ENCODE results near the gene WDR5. TPM values are rescaled to one million over a fixed set of nuclear protein-coding genes. Genes with fewer than 3 reads are reported as not detected.

WDR5 gene
- total RNA-seq, 1 experiment from 2014 or later = 76.4 TPM

DNA sequence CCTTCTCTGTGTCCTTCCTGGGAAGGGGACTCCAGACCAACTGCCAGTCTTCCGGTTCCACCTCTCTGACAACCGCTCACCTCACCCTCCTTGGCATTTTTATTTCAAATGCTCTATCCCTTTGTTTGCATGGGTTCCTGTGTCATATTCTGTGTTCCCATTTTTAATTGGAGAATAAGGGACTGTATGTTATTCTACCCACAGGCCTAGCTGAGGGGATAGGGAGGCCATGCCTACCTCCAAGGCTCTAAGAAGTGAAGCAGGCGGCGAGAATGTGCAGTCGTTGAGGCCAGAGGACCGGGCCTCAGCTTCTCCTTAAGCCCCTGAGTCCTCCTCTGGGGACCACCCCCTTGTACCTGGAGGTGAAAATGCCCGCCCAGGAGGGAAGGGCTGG lies 936 bp upstream of the WDR5 start:
- Histone ChIP-seq H3K27ac (ENCODE audit: low read depth, low read length, poor library complexity, severe bottlenecking) (peak overlapping the region; percentile 98), H3K36me3 (ENCODE audit: insufficient read depth, low read length, poor library complexity, severe bottlenecking) (peaks cover 12% of the 10 kb centered on the region), H3K4me3 (ENCODE audit: low read depth, low read length, poor library complexity, severe bottlenecking) (peak overlapping the region; percentile 100), H3K27me3 (replicated peaks; ENCODE audit: insufficient read depth, low read depth, low read length, poor library complexity) (no peaks in the 10 kb centered on the region), H3K9me3 (ENCODE audit: low read depth, low read length, poor library complexity, severe bottlenecking) (no peaks in the 10 kb centered on the region), H3K4me1 (ENCODE audit: insufficient read depth, low read length, poor library complexity, severe bottlenecking) (peaks cover 36% of the 10 kb centered on the region)
- CTCF ChIA-PET = no interaction called here
- TF ChIP-seq EZH2 (IDR thresholded peaks at IDR 0.05; ENCODE audit: borderline replicate concordance, low read depth, low read length, poor library complexity, severe bottlenecking) = no peak
- TF ChIP-seq, protein P1, sequence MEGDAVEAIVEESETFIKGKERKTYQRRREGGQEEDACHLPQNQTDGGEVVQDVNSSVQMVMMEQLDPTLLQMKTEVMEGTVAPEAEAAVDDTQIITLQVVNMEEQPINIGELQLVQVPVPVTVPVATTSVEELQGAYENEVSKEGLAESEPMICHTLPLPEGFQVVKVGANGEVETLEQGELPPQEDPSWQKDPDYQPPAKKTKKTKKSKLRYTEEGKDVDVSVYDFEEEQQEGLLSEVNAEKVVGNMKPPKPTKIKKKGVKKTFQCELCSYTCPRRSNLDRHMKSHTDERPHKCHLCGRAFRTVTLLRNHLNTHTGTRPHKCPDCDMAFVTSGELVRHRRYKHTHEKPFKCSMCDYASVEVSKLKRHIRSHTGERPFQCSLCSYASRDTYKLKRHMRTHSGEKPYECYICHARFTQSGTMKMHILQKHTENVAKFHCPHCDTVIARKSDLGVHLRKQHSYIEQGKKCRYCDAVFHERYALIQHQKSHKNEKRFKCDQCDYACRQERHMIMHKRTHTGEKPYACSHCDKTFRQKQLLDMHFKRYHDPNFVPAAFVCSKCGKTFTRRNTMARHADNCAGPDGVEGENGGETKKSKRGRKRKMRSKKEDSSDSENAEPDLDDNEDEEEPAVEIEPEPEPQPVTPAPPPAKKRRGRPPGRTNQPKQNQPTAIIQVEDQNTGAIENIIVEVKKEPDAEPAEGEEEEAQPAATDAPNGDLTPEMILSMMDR (conservative IDR thresholded peaks at IDR 0.05; ENCODE audit: low read depth, low read length) = no peak
- intact Hi-C loops (cut with micrococcal nuclease; ENCODE audit: unreplicated experiment) = no loop called here
- POLR2A ChIA-PET (ENCODE audit: low non-redundant PET) = no interaction called here
- no TSS peak for BruUV-seq (replicated peaks)
- no peak for DNase-seq (ENCODE audit: low spot score)

DNA sequence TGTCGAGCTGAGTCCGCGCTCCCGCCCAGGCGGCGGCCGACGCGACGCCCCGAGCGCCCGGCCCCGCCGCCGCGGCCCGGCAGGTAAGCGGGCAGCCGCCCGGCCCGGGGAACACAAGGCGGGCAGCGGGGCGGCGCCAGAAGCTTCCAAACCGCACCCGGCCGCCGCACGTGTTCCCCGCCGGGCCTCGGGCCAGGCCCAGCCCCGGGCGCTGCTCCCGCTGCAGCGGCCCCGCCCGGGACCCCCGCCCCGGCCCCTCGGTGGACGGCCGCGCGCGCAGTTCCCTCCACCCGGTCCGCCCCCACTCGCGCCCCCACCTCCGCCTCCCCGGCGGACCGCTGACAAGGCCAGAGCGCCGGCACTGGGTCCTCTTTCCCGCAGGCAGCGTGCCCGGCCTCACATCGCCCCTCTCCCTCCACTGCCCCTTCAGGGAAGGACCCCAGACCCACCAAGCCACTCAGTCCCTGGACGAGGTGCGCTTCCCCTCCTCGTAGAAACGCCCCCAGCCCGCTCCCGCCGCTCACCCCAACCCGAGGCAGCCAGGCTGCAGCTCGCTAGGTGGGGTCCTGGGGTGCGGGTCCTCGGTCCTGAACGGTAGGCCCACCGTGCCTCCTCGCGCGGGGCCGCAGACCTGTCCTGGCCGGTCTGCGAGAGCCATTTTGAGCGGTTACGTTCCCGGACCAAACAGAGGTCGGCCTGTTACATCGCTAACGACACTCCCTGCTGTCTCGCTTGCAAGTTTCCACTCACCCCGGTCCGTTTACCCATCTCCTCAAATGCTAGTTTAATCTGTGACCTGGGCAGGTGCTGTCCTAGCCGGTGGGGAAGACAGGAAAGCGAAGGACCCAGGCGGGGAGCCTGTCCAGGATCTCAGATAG lies 475 bp downstream of the WDR5 start:
- Histone ChIP-seq H3K27me3 (replicated peaks; ENCODE audit: insufficient read depth, low read depth, low read length, poor library complexity) (no peaks in the 10 kb centered on the region), H3K4me1 (ENCODE audit: insufficient read depth, low read length, poor library complexity, severe bottlenecking) (peaks cover 36% of the 10 kb centered on the region), H3K9me3 (ENCODE audit: low read depth, low read length, poor library complexity, severe bottlenecking) (no peaks in the 10 kb centered on the region), H3K4me3 (ENCODE audit: low read depth, low read length, poor library complexity, severe bottlenecking) (peak overlapping the region; percentile 100), H3K36me3 (ENCODE audit: insufficient read depth, low read length, poor library complexity, severe bottlenecking) (peaks cover 26% of the 10 kb centered on the region), H3K27ac (ENCODE audit: low read depth, low read length, poor library complexity, severe bottlenecking) (peak overlapping the region; percentile 92)
- ChIA-PET CTCF (no interaction called here), POLR2A (ENCODE audit: low non-redundant PET) (interaction anchor here (0.5 to 0.6 kb wide), 2 partner anchors 112 to 298 kb away, joined by 3 to 5 read pairs; no protein-coding TSS in a partner anchor)
- intact Hi-C loops (cut with micrococcal nuclease; ENCODE audit: unreplicated experiment) = no loop called here
- no peak for DNase-seq (ENCODE audit: low spot score)
- no TSS peak for BruUV-seq (replicated peaks)
- TF ChIP-seq, protein P1 (conservative IDR thresholded peaks at IDR 0.05; ENCODE audit: low read depth, low read length) = no peak
- TF ChIP-seq EZH2 (IDR thresholded peaks at IDR 0.05; ENCODE audit: borderline replicate concordance, low read depth, low read length, poor library complexity, severe bottlenecking) = no peak

DNA sequence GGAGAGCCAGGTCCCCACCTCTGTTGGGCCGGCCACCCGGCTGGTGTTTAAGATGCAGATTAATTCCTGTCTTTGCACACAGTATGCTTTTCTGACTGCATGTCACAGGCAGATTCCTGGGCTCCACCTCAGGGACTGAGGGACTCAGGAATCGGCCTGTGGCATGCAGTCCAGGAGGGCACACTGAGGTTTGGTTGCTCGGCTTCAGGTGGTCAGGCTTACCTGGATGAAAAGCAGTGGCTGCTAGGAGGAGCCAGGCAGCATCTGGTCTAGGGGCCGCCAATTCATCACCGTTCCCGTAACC lies 1.1 kb downstream of the WDR5 start:
- no TSS peak for BruUV-seq (replicated peaks)
- no peaks in the 10 kb centered on the region for H3K9me3 ChIP-seq (ENCODE audit: low read depth, low read length, poor library complexity, severe bottlenecking)
- no peak for DNase-seq (ENCODE audit: low spot score)
- peak overlapping the region; percentile 100 for H3K4me3 ChIP-seq (ENCODE audit: low read depth, low read length, poor library complexity, severe bottlenecking)
- no peaks in the 10 kb centered on the region for H3K27me3 ChIP-seq (replicated peaks; ENCODE audit: insufficient read depth, low read depth, low read length, poor library complexity)
- peaks cover 31% of the 10 kb centered on the region for H3K36me3 ChIP-seq (ENCODE audit: insufficient read depth, low read length, poor library complexity, severe bottlenecking)
- peak overlapping the region; percentile 92 for H3K27ac ChIP-seq (ENCODE audit: low read depth, low read length, poor library complexity, severe bottlenecking)
- TF ChIP-seq EZH2 (IDR thresholded peaks at IDR 0.05; ENCODE audit: borderline replicate concordance, low read depth, low read length, poor library complexity, severe bottlenecking) = no peak
- TF ChIP-seq, protein P1 (conservative IDR thresholded peaks at IDR 0.05; ENCODE audit: low read depth, low read length) = no peak
- intact Hi-C loops (cut with micrococcal nuclease; ENCODE audit: unreplicated experiment) = no loop called here
- H3K4me1 ChIP-seq (ENCODE audit: insufficient read depth, low read length, poor library complexity, severe bottlenecking) = peaks cover 36% of the 10 kb centered on the region
- POLR2A ChIA-PET (ENCODE audit: low non-redundant PET) = no interaction called here
- CTCF ChIA-PET = no interaction called here

Data from A673 (cell line).